ENCODE data around the gene NMT1. TPM values are rescaled to one million over a fixed set of nuclear protein-coding genes. Genes with fewer than 3 reads are reported as not detected.
A peak's percentile ranks its signal among the peaks of the same experiment; 100 is the strongest.

Gene NMT1
- total RNA-seq, 2 experiments from 2014 or later = 136 to 148 TPM

DNA sequence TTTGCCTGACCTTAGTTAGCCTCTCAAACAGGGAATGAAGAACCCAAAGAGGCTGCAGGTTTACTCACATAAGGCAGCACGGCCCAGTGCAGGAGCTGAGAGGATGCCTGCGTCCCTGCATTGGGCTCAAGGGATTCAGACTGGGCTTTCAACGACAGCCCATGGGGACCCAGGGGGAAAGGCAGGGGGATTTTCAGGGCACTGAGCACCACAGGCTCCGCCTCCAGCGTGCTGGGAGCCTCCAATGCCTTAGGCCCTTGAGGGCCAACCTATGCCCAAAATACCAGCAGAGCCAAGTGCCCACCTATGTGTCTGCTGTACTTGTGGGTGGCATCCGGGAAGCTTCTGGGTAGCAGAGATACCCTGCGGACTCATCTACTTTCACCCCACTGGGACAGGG, 32.0 kb upstream of the NMT1 start:
- no peaks in the 10 kb centered on the region for H3K9me3 Mint-ChIP-seq (ENCODE audit: low read depth)
- no peak overlapping the region for H3K27ac Mint-ChIP-seq
- H3K4me3 Mint-ChIP-seq = no peak overlapping the region
- H3K4me1 Mint-ChIP-seq = peaks cover 24% of the 10 kb centered on the region
- no peak for ATAC-seq
- H3K27me3 Mint-ChIP-seq = no peaks in the 10 kb centered on the region
- H3K36me3 Mint-ChIP-seq = peaks cover 14% of the 10 kb centered on the region
- no peak for DNase-seq
- CTCF ChIA-PET = interaction anchor here (1.0 kb wide), 1 partner anchor 21 kb away, joined by 3 read pairs; no protein-coding TSS in a partner anchor

DNA sequence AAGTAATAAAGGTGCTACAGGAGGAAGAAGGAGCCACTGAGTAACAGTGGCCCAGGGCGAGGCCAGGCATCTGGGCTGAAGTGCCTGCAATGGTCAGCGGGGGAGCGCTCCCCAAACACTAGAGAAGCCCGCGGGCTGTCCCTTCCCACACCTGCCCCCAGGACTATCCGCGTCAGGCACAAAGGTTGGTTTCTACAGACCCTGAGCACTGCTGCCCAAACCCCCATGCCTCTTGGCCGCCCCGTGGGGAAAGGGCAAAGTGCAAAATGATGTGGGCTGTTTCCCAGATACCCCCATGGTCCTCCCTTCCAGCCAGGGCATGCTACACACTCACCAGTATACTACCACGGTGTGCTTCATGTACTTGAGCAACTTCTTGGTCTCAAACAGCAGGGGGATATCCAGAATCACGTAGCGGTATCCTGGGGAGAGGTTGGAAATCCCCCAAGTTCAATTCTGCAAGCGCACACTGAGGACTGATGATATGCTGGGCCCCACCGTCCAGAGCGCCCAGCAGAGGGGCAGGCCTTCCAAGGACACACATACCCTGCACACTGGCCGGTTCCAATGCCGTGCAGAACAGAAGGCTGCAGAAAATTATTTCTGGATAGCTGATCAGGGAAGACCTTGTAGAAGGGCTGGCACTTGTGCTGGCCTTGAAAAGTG, 31.2 kb upstream of the NMT1 start:
- Mint-ChIP-seq H3K9me3 (ENCODE audit: low read depth) (no peaks in the 10 kb centered on the region), H3K36me3 (peaks cover 19% of the 10 kb centered on the region), H3K4me3 (no peak overlapping the region), H3K27ac (no peak overlapping the region), H3K27me3 (no peaks in the 10 kb centered on the region), H3K4me1 (peaks cover 24% of the 10 kb centered on the region)
- DNase-seq (no peak), ATAC-seq (no peak)
- CTCF ChIA-PET = no interaction called here

DNA sequence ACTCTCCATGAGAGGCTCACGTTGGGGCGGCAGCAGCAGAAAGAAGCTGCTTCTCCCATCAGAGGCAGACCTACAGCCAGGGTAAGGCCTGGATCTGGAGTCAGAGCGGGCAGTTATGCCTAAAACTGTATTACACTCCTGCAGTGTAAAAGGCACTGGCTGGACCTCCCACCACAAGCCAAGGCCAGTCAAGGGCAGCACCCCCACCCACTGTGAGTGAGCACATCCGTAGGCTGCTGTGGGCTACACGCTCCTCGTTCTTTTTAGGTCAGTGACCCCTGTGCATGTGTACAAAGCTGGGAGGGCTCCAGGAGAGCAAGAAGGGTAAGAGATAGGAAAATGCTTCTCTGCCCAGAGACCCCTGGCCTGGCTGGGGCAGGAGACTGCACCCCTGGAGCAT, 30.4 kb upstream of the NMT1 start:
- Mint-ChIP-seq H3K27ac (peak overlapping the region; percentile 64), H3K27me3 (no peaks in the 10 kb centered on the region), H3K4me1 (peaks cover 24% of the 10 kb centered on the region), H3K4me3 (no peak overlapping the region), H3K9me3 (ENCODE audit: low read depth) (no peaks in the 10 kb centered on the region), H3K36me3 (peaks cover 19% of the 10 kb centered on the region)
- ATAC-seq (no peak), DNase-seq (no peak)
- CTCF ChIA-PET = no interaction called here

DNA sequence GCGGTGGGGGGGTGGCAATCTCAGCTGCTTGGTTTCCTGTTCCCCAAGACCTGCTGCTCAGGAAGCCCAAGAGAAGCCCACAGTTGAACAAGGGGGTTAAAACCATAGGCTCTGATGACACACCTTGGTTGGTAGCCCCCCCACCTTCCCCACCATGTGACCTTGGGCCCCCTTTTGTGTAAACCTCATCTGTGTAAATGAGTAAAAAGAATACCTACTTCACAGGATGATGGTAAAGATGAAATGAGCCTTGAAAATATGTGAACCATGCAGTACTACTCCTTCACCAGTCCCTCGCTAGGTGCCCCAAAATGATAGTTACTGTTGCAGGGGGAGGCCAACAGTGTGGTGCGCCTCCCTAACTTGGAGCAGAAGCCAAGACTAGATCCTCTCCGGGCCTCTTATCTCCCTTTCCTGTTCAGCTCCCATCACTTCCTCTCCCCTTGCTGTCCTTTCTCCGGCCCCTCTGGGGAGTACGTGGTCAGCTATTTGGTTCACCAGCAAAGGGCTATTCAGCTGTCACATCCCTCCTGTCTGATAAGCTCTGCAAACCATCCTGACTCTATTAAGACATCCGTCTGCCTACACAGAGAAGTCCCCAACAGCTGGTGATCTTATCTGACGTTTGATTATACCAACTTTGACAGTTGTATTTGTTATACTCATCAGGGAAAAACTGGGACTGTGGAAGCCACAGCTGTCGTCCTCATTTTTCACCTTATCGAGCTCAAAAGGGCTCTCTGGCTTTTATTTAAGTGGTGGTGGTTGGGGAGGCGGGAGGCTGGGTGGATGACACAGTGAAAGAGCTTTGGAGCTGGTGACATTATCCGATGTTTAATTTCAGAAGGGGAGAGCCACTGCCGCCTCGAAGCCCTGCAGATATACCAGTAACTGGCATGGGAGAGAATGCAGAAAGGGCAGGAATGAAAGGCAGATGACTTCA, 29.6 kb upstream of the NMT1 start:
- H3K9me3 Mint-ChIP-seq (ENCODE audit: low read depth) = no peaks in the 10 kb centered on the region
- peak overlapping the region; percentile 64 for H3K27ac Mint-ChIP-seq
- CTCF ChIA-PET = interaction anchor here (0.8 to 1.2 kb wide), 2 partner anchors 10 to 104 kb away, joined by 3 to 9 read pairs; partner anchors contain the start of gene ACBD4
- H3K36me3 Mint-ChIP-seq = peaks cover 19% of the 10 kb centered on the region
- no peaks in the 10 kb centered on the region for H3K27me3 Mint-ChIP-seq
- DNase-seq = peak; percentile 47
- peaks cover 24% of the 10 kb centered on the region for H3K4me1 Mint-ChIP-seq
- no peak overlapping the region for H3K4me3 Mint-ChIP-seq
- ATAC-seq = peak; percentile 39

DNA sequence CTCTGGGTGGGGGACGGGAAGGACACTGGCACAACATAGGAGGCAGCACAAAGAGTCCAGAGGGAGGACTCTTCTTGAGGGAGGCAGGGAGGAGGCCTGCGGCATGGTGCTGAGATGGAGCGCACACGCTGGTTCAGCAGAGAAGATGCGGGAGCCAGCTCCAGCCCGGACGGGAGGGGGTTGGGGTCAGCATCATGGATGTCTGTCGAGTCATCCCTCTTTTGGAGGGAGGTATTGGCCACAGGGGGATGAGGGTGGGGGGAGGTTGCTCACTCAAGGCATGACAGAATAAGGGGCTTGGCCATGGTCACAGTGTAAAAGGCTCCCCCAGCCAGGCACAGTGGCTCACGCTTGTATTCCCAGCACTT, 29.0 kb upstream of the NMT1 start:
- H3K27ac Mint-ChIP-seq = no peak overlapping the region
- no peak for DNase-seq
- peaks cover 24% of the 10 kb centered on the region for H3K4me1 Mint-ChIP-seq
- peaks cover 19% of the 10 kb centered on the region for H3K36me3 Mint-ChIP-seq
- CTCF ChIA-PET = interaction anchor here (0.8 to 1.2 kb wide), 2 partner anchors 10 to 103 kb away, joined by 3 to 9 read pairs; partner anchors contain the start of gene ACBD4
- no peak for ATAC-seq
- H3K27me3 Mint-ChIP-seq = no peaks in the 10 kb centered on the region
- no peak overlapping the region for H3K4me3 Mint-ChIP-seq
- H3K9me3 Mint-ChIP-seq (ENCODE audit: low read depth) = no peaks in the 10 kb centered on the region

DNA sequence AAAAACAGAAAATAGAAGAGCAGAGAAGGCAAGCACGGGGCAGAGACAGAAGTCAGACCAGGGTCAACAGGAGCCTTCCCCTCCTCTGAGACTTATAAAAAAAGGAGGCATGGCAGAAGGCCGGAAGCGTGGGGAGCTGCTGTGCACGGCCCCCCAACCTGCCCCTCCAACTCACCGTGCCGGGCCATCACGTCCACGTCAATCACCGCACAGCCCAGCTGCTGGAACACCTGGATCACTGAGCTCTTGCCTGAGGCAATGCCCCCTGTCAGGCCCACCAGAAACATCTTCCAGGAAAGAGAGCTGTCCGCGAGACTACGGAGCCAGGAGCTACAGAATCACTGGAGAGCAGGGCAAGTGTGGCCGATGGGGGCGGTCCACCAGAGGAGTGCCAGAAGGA, 26.5 kb upstream of the NMT1 start:
- ATAC-seq (no peak), DNase-seq (no peak)
- H3K9me3 Mint-ChIP-seq (ENCODE audit: low read depth) = no peaks in the 10 kb centered on the region
- CTCF ChIA-PET = interaction anchor here (0.7 to 1.5 kb wide), 3 partner anchors 11 to 152 kb away, joined by 3 to 4 read pairs (median 3); no protein-coding TSS in a partner anchor
- H3K4me1 Mint-ChIP-seq = peaks cover 24% of the 10 kb centered on the region
- no peak overlapping the region for H3K27ac Mint-ChIP-seq
- no peak overlapping the region for H3K4me3 Mint-ChIP-seq
- H3K27me3 Mint-ChIP-seq = no peaks in the 10 kb centered on the region
- H3K36me3 Mint-ChIP-seq = peaks cover 19% of the 10 kb centered on the region

DNA sequence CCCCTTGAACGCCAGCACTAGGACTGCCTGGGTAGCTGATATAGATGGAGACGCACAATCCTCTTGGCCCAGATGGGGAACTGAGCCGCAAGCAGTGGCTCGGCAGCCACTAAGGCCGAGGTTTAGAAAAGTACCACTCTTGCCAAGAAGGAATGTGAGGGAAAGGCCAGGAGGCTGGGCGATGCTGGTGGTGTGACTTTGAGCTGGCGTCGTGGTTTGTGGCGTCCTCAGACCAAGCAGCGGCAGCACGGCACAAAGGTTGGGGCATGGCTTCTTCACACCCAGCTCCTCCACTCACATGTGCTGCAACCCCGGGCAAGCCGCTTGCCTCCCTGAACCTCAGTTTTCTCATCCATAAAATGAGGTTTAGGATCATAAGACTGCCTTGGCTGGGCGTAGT, 25.3 kb upstream of the NMT1 start:
- Mint-ChIP-seq H3K9me3 (ENCODE audit: low read depth) (no peaks in the 10 kb centered on the region), H3K4me3 (no peak overlapping the region), H3K36me3 (peaks cover 17% of the 10 kb centered on the region), H3K27me3 (no peaks in the 10 kb centered on the region), H3K27ac (no peak overlapping the region), H3K4me1 (peaks cover 14% of the 10 kb centered on the region)
- CTCF ChIA-PET = interaction anchor here (1.5 to 1.8 kb wide), 2 partner anchors 14 kb away, joined by 5 read pairs; no protein-coding TSS in a partner anchor
- ATAC-seq (no peak), DNase-seq (no peak)

DNA sequence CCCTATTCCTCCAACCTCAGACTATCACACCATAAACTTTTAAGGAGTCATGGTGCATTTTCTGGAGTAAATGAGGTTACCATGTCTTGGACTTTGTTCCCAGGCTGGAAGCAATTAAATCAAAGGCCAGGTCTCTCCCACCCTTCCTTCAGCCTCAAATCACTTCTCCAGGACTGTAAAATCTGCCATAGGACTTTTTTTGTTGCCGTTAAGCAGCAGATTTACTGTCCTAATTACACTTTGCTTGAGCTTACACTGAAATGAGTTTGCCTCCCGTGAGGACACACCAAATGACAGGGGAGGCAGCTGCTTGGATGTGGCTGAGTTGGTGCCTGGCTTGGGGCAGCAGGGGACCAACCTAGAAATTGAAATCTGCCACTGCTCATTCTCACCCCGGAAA, 24.4 kb upstream of the NMT1 start:
- no peaks in the 10 kb centered on the region for H3K27me3 Mint-ChIP-seq
- CTCF ChIA-PET = interaction anchor here (1.8 kb wide), 1 partner anchor 13 kb away, joined by 5 read pairs; no protein-coding TSS in a partner anchor
- H3K36me3 Mint-ChIP-seq = peaks cover 13% of the 10 kb centered on the region
- no peak for ATAC-seq
- H3K27ac Mint-ChIP-seq = no peak overlapping the region
- no peak overlapping the region for H3K4me3 Mint-ChIP-seq
- H3K4me1 Mint-ChIP-seq = peaks cover 6% of the 10 kb centered on the region
- H3K9me3 Mint-ChIP-seq (ENCODE audit: low read depth) = no peaks in the 10 kb centered on the region
- no peak for DNase-seq

DNA sequence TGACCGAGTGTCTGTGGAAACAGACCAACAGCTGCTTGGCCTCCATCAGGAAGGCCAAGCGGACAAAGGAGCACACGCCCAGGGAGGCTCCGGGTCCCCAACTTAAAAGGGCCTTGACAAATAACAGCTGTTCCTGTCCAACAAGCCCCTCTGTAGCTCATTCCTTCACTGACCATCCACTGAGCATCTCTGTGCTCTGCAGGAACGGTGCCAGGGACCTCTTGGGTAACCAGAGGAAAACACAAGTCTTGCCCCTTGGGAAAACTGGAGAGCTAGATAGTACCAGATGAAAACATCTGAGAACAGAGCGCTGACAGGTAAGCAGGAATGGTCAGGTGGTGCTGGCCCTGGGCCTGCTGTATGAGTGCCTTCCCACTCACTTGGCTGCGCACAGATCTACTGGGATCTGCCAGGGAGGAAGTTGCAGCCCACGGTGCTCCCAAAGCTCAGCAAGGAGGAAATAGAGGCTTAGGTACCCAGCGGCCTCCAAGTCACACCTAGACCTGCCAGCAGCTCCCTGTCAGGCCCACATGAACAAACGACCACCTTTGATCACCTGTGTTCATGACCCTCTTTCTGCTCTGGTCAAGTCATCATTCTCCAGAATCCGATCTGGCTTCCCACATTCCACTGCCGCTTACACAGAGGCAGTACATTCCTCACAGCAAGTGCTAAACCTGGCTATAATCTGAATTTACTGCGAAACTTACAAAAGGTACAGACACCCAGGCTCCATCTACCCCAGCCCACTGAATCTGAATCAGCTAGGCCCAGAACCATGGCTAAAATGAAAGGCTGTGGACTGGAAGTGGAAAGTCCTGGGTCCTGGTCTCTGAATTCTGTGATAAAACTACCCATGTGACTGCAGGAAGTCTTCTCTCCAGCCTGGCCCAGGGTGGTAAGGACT, 22.1 kb upstream of the NMT1 start:
- Mint-ChIP-seq H3K4me1 (peaks cover 7% of the 10 kb centered on the region), H3K9me3 (ENCODE audit: low read depth) (no peaks in the 10 kb centered on the region), H3K4me3 (no peak overlapping the region), H3K36me3 (peaks cover 7% of the 10 kb centered on the region), H3K27ac (no peak overlapping the region), H3K27me3 (no peaks in the 10 kb centered on the region)
- ATAC-seq (no peak), DNase-seq (no peak)
- CTCF ChIA-PET = interaction anchor here (1.0 to 2.5 kb wide), 6 partner anchors 11 to 119 kb away, joined by 3 to 8 read pairs (median 4); no protein-coding TSS in a partner anchor

DNA sequence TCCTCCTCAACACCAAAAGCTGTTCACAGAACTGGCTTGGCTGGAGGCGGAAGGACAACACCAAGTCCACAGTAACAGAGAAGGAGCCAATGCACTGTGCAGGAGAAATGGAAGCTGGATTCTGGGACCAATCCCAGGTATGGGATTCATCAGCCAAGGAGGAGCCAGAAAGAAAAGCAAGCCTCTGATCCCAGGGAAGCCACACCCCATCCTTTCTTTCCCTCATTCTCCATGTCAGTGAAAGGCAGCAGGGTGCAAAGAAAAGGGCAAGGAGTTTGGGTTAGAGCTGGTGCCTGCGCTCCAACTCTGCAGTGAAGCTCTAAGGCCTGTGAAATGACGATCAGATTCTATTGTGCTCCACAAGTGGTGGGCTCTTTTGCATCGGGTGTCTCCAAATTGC, 20.7 kb upstream of the NMT1 start:
- H3K27ac Mint-ChIP-seq = no peak overlapping the region

DNA sequence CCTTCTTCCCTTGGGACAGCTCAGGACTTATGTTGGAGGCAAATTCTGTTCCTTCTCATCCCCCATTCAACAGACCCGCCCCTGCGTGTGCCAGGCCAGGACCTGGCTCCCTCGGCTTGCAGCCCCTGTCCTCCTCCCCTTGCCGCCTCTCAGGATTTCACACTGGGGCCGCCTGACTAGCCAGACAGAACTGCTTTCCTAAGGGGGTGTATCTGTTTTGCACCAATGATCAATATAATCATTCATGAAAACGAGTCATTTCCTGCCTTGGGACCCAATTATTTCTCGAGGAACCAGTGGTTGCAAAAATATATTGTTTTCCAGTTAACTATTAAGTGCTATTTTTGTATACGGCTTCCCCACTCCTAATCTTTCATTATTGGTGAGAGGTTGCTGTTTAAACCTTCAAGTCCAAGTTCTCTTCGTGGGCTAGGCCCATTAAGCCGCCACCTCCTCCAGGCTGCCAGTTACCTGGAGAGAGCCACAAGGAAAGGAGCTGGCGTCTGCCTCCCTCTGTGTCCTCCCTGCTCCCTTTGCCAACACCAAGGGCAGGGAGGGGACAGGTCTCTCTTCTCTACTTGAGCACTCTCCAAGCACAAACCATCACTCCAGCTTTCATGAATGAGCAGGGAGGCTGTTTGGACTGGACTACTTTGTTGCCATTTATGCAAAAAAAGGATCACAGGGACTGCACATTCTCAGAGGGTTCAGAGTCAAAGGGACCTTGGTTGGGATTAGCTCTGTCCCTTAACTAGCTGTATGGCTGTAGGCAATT, 18.6 kb upstream of the NMT1 start:
- peak overlapping the region; percentile 20 for H3K27ac Mint-ChIP-seq
- ATAC-seq = no peak
- peaks cover 12% of the 10 kb centered on the region for H3K4me1 Mint-ChIP-seq

More for the DNA sequence above, 20.7 kb upstream of the NMT1 start:
- H3K36me3 Mint-ChIP-seq = no peaks in the 10 kb centered on the region
- CTCF ChIA-PET = interaction anchor here (1.9 to 2.5 kb wide), 2 partner anchors 9 to 19 kb away, joined by 6 to 8 read pairs; no protein-coding TSS in a partner anchor
- H3K4me1 Mint-ChIP-seq = peaks cover 7% of the 10 kb centered on the region
- H3K4me3 Mint-ChIP-seq = no peak overlapping the region
- DNase-seq (no peak), ATAC-seq (no peak)
- no peaks in the 10 kb centered on the region for H3K27me3 Mint-ChIP-seq
- H3K9me3 Mint-ChIP-seq (ENCODE audit: low read depth) = no peaks in the 10 kb centered on the region

More for the DNA sequence above, 18.6 kb upstream of the NMT1 start:
- Mint-ChIP-seq H3K27me3 (no peaks in the 10 kb centered on the region), H3K9me3 (ENCODE audit: low read depth) (no peaks in the 10 kb centered on the region), H3K4me3 (no peak overlapping the region), H3K36me3 (peaks cover 3% of the 10 kb centered on the region)
- DNase-seq = no peak
- CTCF ChIA-PET = interaction anchor here (1.6 to 1.7 kb wide), 2 partner anchors 21 to 56 kb away, joined by 4 to 5 read pairs; no protein-coding TSS in a partner anchor

Data from activated CD8-positive, alpha-beta memory T cell treated with anti-CD3 and anti-CD28 coated beads, Interleukin-2, amount 10 ng/mL, durations not matched to agents 7 days and 5 days (primary cell).